Glutamatergic neuron (in vitro differentiated cells): ENCODE measurements around the gene DCTN5. TPM values are rescaled to one million over a fixed set of nuclear protein-coding genes. Genes with fewer than 3 reads are reported as not detected.

Source experiments
- DNase-seq: peaks from one replicate; pipeline ENCODE4 v3.0.0; 2022
- H3K27ac Mint-ChIP-seq: one replicate; pipeline ENCODE4 v1.8.0; 2020; ENCODE audit warnings: mild to moderate bottlenecking, mixed read lengths, inconsistent platforms; ENCODE audit not compliant: unreplicated experiment
- H3K27me3 Mint-ChIP-seq: one replicate; pipeline ENCODE4 v1.8.0; 2020; ENCODE audit warnings: mild to moderate bottlenecking, moderate library complexity, mixed read lengths, inconsistent platforms; ENCODE audit not compliant: unreplicated experiment
- H3K36me3 Mint-ChIP-seq: one replicate; pipeline ENCODE4 v1.8.0; 2020; ENCODE audit warnings: mild to moderate bottlenecking, mixed read lengths, inconsistent platforms; ENCODE audit not compliant: unreplicated experiment
- H3K4me1 Mint-ChIP-seq: one replicate; pipeline ENCODE4 v1.8.0; 2020; ENCODE audit warnings: mild to moderate bottlenecking, low read depth, mixed read lengths, inconsistent platforms; ENCODE audit not compliant: unreplicated experiment
- H3K4me3 Mint-ChIP-seq: one replicate; pipeline ENCODE4 v1.8.0; 2020; ENCODE audit warnings: mild to moderate bottlenecking, mixed read lengths, inconsistent platforms; ENCODE audit not compliant: unreplicated experiment
- H3K9me3 Mint-ChIP-seq: one replicate; pipeline ENCODE4 v1.8.0; 2020; ENCODE audit warnings: mild to moderate bottlenecking, moderate library complexity, mixed read lengths, inconsistent platforms; ENCODE audit not compliant: unreplicated experiment
- total RNA-seq: library from RNA; stranded (reverse); fragmentation: NEBNext Ultra II Directional; extraction: Animal tissue kit (Norgen Biotek cat#: 25700); gene quantifications from one replicate; pipeline ENCODE4 v1.2.1, GENCODE V29; 2021; ENCODE audit not compliant: unreplicated experiment
- TF ChIP-seq, protein P1 (sequence below): fragments of 200-600 bp; sonication (generic); IDR thresholded peaks from one replicate; pipeline ENCODE4 v1.5.0; 2021; ENCODE audit not compliant: partially characterized antibody, unreplicated experiment

DCTN5 gene
- total RNA-seq, 1 donor from 2014 or later, result 96.5 TPM

DNA sequence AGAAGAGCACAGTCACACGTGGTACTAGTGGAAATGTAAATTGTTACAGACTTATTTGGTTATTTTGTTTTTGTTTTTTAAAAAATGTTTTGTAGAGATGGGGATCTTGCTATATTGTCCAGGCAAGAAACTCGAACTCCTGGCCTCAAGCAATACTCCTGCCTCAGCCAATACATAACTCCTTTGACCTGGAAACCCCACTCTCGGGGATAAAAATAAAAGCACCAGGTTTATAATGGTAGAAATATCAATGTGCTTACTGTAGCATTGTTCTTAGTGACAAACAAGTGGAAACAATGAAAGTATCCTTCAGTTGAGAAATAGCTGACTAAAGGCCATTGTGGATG lies 83.5 kb downstream of the DCTN5 start:
- DNase-seq, result no peak
- Mint-ChIP-seq H3K4me3 (no peak overlapping the region), H3K27ac (no peak overlapping the region), H3K27me3 (peaks cover 4% of the 10 kb centered on the region), H3K36me3 (no peaks in the 10 kb centered on the region), H3K9me3 (peaks cover 8% of the 10 kb centered on the region), H3K4me1 (no peaks in the 10 kb centered on the region)
- TF ChIP-seq, protein P1, sequence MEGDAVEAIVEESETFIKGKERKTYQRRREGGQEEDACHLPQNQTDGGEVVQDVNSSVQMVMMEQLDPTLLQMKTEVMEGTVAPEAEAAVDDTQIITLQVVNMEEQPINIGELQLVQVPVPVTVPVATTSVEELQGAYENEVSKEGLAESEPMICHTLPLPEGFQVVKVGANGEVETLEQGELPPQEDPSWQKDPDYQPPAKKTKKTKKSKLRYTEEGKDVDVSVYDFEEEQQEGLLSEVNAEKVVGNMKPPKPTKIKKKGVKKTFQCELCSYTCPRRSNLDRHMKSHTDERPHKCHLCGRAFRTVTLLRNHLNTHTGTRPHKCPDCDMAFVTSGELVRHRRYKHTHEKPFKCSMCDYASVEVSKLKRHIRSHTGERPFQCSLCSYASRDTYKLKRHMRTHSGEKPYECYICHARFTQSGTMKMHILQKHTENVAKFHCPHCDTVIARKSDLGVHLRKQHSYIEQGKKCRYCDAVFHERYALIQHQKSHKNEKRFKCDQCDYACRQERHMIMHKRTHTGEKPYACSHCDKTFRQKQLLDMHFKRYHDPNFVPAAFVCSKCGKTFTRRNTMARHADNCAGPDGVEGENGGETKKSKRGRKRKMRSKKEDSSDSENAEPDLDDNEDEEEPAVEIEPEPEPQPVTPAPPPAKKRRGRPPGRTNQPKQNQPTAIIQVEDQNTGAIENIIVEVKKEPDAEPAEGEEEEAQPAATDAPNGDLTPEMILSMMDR, result no peak

DNA sequence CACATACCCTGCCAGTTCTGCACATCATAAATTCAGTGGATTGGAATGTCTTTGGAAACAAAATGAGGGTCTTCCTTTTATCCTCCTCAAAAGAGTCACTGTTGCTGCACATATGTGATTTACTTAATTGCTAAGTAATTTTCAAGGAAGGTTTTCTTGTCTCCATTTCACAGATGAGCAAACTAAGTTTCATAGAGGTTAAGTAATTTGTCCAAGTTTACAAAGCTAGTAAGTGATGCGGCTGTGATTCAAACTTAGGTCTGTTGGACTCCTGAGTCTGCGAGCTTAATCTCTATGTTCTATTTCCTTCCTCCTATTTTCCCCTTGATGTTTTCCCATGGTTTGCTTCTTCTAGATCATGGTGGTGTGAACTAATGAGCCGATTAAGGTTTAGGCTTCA lies 85.4 kb downstream of the DCTN5 start:
- H3K27ac Mint-ChIP-seq, result no peak overlapping the region
- H3K4me3 Mint-ChIP-seq, result no peak overlapping the region
- no peak for DNase-seq
- no peaks in the 10 kb centered on the region for H3K4me1 Mint-ChIP-seq
- peaks cover 4% of the 10 kb centered on the region for H3K27me3 Mint-ChIP-seq
- H3K9me3 Mint-ChIP-seq, result peaks cover 8% of the 10 kb centered on the region
- TF ChIP-seq, protein P1, result no peak
- H3K36me3 Mint-ChIP-seq, result no peaks in the 10 kb centered on the region

Other genes with a start within 250 kb of the DCTN5 start
- 12.7 TPM for gene COG7, start 188.3 kb upstream of the DCTN5 start, total RNA-seq
- gene GGA2, start 131.0 kb upstream of the DCTN5 start, total RNA-seq, result 51.6 TPM
- 8.3 TPM for gene EARS2, start 84.1 kb upstream of the DCTN5 start, total RNA-seq
- gene UBFD1, start 83.7 kb upstream of the DCTN5 start, total RNA-seq, result 103 TPM
- 76.0 TPM for gene NDUFAB1, start 45.1 kb upstream of the DCTN5 start, total RNA-seq
- 14.4 TPM for gene PALB2, start 156 bp upstream of the DCTN5 start, total RNA-seq
- 16.9 TPM for gene PLK1, start 37.4 kb downstream of the DCTN5 start, total RNA-seq
- 0.64 TPM for gene ERN2, start 71.8 kb downstream of the DCTN5 start, total RNA-seq
- not detected for gene CHP2, start 113.6 kb downstream of the DCTN5 start, total RNA-seq
- 0.69 TPM for gene PRKCB, start 194.5 kb downstream of the DCTN5 start, total RNA-seq